LHCN-M2 (cell line): Measurements from ENCODE around the gene OOSP1. TPM values are rescaled to one million over a fixed set of nuclear protein-coding genes. Genes with fewer than 3 reads are reported as not detected.
"Not testable (repeated sequence)": the region's sequence is repeated elsewhere in the genome, so short reads cannot be mapped to it uniquely, and the experiment has no call there.

Source experiments
- DNase-seq: peaks from one replicate; pipeline ENCODE4 v3.0.0-alpha.2; 2012; ENCODE audit warnings: low read depth
- polyA plus RNA-seq: library from polyadenylated mRNA; unstranded; fragments of >200 nt; gene quantifications from one replicate; pipeline ENCODE4 v1.2.1, GENCODE V29; 2012; ENCODE audit warnings: missing spikeins
- total RNA-seq: library from RNA; depleted of rRNA; stranded (reverse); fragments of >200 nt; gene quantifications from 2 replicates; pipeline ENCODE4 v1.2.3, GENCODE V29; 2014; rRNA removed

Gene OOSP1, protein sequence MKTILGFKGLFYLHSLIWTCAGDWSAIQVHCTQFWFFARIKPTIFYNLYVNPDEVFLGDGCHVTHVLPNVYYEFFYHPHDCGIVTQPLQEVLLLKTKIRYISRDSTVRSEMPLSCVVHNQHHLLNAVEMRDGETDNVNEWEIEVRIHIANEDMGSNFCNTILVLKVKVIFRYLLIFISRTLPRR
- total RNA-seq, result not detected in 2 replicates
- polyA plus RNA-seq, result not detected

DNA sequence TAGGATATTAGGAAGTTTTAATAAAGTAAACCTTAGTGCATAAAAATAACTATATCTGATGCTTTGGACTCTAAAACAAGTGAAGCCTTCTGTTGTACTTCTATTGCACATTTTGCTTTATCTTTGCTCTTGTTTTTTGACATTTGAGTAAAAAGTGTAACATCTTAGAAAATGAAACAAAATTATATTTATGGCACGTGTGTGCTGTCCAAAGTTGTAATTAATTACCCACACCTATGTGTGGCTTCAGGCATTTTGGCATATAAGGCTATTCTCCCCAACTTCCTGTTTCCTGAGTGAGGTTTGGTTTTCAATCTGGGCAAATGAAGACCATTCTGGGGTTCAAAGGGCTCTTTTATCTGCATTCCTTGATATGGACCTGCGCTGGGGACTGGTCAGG is at the start of gene OOSP1:
TSS of gene OOSP1 (plus strand) at position 301 of the 400 bp plus-strand sequence. CDS start at position 324, 23 bp downstream.
- DNase-seq, result no peak

DNA sequence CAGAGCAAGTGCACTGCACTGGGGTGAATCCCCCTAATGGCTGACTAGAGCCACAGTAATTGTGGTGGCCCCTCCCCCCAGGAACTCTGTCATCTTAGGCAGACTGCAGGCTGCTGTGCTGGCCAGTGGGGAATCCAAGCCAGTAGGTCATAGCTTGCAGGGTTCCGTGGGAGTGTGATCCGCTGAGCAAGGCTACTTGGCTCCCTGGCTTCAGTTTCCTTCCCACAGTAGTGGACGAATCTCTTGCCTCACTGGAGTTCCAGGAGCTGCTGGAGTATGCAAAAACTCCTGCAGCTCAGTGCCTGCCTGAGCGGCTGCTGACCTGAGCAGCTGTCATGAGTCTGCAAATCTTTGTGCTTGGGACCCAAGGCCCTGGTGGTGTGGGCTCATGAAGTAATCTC is 46.5 kb upstream of the OOSP1 start:
- DNase-seq, result peak; percentile 11

DNA sequence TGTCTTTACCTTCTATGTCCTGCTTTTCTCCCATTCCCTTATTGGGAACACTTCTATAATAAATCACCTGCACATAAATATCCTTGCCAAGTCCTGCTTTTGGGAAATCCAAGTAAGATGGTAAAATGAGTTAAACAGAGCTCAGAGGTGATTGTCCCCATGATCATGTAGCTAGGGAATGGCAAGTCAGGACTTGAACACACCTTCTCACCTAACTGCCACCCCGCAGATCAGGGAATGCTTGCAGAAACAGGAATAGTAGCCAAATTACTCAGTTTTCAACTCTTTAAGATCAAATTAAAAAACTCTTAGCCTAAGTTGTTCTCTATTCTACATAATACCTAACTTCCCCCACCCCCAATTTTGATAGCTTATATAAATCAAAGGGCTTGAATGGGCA is 43.6 kb upstream of the OOSP1 start:
- DNase-seq, result no peak

DNA sequence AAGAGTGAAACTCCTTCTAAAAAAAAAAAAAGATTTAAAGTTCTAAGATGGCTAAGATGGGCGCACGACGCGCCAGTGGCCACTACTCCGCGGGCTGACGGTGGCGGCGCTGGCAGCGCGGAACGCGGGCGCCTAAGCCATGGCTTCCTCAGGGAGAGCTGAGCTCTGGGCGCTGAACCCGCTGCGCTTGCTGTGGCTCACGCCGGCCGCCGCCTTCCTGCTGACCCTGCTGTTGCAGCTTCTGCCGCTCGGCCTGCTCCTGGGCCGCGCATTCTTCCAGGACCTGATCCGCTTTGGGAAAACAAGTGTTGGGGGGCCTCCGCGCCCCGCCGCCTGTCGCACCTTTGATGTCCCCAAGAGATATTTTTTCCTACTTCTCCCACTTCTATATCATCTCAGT is 40.2 kb upstream of the OOSP1 start:
- DNase-seq, result no peak

DNA sequence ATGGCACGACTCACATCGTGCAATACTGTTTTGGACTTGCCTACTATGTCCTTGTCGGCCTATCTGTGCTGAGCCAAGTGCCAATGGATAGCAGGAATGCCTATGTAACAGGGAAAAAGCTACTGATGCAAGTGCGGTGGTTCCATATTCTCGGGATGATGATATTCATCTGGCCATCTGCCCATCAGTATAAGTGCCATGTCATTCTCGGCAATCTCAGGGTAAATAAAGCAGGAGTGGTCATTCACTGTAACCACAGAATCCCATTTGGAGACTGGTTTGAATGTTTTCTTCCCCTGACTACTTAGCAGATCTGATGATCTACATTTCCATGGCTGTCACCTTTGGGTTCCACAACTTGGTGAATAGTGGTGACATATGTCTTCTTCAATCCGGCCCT is 39.6 kb upstream of the OOSP1 start:
- no peak for DNase-seq

DNA sequence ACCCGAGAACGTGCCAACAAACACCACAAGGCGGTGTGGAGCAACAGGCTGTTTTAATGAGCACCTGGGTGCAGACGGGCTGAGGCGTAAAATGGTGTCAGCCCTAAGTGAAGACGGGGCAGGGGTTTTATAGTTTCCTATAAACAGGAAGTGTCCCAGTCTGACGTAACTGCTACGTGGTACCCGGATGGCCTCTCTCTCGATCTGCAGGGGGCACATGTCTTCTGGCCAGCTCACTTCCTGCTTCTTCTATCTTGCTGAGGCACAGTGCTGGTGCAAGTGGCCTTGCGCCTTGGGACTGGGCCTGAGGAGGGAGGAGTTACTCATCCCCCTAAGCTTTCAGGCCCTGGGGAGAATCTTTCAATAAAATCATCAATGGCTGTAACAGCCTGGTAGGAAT is 38.7 kb upstream of the OOSP1 start:
- DNase-seq, result no peak

DNA sequence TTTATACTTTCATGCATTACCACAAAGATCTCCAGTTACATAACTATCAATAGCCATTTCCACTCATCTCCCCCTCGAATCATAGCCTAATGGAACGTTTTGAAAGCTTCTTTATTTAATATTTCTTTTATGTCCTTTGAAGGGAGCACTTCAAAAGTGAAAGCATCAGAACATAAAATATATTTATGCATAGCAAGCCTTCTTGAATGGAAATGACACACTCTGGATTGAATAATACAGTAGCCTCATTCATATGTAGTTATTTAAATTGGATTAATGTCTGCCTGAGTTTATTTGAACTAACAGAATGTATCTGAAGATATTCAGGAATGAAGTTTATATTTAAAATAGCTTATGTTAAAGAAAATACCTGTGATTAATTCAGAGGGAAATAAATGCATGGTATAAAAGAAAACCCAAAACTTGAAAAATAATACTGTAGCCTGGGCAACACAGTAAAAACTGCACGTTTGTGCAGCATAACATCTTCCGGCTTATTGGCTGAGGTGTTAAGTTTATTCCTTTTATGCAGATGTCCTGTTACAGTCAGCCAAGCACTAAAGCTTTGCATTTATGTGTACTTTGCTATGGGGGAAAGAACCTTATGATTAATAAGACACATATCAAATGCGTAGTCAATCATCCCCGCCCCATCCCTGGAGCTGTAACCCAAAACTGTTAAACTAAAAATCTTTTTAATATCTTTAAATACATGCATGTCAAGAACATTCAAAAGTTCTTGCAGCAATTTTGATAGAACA is 37.7 kb upstream of the OOSP1 start:
- no peak for DNase-seq

DNA sequence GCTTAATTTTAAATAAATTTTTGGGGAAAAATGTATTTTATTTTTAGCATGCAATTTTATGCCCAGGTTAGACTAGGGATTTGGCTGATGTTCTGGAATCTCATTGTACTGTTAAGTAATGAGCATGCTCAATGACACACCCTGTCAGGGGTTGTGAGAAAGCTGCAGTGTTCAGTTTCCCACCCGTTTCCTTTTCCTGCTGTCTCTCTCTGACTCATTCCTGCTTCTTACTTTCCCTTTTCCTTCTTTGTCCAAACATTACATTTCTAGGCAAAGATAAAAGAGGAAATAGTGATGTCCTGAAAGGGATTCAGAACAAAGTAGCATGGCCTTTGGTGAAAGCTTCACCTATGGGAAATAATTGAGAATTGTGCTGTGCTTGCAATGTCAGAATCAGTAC is 36.9 kb upstream of the OOSP1 start:
- DNase-seq, result peak; percentile 82

DNA sequence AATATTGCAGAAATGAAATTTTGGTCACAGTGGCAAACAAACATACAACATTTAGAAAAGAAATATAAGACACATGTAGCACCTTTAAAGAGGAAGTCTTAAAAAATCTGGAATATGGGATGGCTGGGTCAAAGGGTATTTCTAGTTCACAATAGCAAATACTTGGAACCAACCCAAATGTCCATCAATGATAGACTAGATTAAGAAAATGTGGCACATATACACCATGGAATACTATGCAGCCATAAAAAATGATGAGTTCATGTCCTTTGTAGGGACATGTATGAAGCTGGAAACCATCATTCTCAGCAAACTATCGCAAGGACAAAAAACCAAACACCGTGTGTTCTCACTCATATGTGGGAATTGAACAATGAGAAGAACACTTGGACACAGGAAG is 34.7 kb upstream of the OOSP1 start:
- DNase-seq, result not testable (repeated sequence)

DNA sequence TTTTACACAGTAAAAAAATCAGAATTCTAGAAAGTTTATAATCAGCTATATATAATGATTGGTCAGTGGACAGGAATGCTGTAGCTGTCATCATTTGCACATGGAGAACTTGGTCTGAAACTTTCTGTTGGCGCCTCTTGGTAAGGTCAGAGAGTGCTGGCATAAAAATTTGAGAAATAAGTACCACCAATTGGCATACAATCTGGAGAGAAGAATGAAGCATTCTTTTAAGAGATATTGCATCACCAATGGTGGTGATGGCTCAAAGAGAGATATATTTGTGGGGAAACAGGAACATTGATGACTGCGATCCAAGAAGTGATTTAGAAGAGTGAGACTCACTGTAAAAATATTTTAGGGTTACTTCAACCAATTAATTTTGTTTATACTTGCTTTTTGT is 19.8 kb upstream of the OOSP1 start:
- peak; percentile 6 for DNase-seq

DNA sequence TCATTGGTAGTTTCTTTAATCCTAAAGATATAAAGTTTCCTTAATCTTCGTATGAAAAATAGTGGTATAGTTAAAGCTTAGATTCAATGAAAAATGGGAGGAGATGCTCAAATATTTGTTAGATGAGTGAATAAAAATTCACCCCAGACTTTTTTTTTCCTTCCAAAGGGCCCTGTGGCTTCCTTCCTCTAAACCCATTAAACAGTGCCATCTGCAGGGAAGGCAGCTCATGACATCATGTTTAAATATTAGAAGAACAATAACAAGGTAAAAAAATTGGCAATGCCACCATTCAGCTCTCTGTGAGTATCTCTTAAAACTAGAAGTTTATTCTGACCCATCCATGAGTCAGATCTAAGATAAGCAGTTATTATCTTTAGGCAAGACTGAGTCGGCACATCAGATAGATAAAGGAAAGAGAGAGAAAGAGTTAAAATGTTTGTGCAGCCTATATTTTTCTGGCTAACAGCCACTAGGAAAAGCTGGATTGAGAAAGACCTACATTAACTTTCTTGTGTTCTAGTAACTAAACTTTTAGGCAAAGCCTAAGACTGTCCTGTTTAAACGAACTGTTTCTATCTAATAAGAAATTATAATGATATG is 19.1 kb upstream of the OOSP1 start:
- DNase-seq, result peak; percentile 49

DNA sequence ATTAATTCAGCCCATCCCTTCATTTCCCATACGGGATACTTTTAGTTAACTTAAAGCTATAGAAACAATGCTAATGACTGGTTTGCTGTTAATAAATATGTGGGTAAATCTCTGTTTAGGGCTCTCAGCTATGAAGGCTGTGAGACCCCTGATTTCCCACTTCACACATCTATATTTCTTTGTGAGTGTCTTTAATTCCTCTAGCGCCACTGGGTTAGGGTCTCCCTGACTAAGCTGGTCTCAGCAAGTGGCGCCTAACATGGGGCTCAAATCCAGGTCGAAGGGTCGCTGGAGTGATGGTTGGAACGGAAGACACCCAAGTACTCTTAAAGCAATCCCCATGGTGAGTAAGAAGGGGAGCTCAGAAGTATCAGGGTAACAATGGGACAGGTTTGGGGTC is 14.4 kb upstream of the OOSP1 start:
- no peak for DNase-seq

DNA sequence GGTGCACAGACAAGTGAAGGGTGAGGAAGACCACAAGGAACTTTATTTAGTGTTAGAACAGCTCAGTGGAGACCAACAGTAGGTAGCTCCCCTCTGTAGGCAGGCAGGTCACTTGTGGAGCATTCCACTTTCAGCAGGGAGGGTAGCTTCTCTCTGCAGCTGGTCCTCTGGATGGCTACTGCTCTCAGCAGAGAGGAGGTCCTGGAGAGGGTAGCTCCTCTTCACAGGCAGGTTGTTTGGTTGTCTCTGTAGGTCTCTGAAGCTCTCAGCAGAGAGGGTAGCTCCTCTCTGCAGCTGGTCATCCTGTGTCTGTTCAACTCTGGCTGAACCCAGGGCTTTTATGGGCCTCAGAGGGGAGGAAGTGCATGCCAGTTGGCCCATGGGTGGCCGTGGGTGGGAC is 6.5 kb upstream of the OOSP1 start:
- no peak for DNase-seq

DNA sequence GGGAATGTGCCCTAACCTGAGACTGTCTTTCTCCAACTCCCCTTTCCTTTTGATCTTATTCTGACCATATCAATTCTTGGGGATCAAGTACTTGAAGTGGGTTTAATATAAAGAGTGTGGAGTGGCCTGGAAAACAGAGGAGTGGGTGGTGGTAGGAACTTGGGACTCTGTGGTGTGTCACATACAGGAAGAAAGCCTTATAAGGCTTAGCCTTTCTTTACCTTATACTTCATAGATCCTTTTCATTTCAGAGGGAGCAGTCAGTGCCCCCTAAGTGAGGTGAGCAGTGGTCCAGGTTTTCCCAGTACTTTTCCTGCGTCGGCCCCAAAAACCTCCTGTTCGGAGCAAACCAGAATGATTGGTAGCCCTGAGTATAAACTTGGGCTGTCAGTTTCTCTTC is 486 bp downstream of the OOSP1 start:
- DNase-seq, result no peak

DNA sequence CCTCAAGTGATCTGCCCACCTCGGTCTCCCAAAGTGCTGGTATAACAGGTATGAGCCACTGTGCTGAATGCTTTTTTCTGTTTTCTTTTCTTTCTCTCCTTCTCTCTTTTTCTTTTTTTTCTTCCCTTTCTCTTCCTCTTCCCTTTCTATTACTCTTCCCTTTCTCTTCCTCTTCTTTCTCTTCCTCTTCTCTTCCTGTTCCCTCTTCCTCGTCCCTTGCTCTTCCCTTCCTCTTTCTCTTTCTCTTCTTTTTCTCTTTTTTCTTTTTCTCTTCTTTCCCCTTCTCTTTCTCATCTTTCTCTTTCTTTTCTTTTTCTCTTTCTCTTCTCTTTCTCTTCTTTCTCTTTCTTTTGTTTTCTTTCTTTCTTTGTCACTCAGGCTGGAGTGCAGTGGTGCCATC is 1.2 kb downstream of the OOSP1 start:
- DNase-seq, result no peak

DNA sequence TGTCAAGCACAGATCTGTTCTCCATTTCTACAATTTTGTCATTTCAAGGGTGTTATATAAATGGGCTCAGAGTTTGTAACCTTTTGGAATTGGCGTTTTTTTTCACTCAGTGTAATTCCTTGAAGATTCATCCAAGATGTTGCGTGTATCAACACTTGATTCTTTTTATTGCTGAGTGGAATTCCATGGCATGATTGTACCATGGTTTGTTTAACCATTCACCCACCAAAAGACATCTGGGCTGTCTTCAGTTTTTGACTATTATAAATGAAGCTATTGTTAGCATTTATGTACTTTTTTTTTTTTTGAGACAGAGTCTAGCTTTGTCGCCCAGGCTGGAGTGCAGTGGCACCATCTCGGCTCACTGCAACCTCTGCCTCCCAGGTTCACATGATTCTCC is 2.9 kb downstream of the OOSP1 start:
- no peak for DNase-seq

DNA sequence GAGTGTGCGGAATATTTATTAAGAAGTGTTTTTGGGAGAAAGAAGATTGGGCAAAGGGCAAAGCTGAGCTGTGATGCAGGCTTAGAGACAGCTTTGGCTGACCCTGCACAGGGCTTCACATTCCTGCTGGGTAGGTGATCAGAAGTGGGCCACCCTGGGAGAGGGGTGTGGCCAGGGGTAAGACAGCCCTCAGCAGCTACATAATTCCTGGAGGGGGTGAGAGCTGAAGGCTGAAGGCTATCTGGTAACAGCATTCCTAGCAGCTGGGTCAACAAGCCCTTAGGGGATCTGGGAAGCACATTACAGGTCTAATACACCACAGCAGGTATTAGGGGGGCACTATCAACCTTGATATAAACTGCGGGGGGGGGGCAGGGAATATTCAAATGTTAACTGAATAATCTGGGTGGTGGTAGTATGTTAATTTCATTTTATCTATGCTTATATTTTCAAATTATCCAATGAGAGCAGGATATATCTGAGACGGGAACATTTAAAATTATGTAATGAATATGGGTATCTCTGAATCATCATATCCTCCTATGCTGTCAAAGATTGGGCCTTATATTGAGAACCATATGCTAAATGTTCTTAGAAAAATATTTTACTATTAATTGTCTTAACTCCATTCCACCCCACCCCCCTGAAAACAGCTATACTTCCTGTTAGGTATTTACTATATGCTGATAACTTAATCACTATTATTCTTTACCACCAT is 5.9 kb downstream of the OOSP1 start:
- no peak for DNase-seq

DNA sequence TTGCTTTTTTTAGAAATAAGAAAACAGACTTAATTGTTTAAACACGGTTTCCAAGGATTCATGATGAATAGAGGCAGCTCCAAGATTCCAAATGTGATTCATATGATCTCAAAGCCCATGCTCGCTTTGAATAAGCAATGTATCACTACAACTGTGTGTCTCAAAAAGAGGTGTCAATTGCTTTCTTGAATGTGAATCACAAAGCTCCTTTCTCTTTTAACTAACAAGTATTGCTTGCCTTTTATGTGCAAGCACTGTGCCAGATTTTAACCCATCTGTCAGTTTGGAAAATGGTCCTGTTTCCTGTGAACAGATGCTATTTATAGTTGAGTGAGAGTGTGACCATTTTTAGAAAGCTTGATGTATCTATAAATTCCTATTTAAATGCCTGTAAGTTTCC is 6.5 kb downstream of the OOSP1 start:
- DNase-seq, result no peak

DNA sequence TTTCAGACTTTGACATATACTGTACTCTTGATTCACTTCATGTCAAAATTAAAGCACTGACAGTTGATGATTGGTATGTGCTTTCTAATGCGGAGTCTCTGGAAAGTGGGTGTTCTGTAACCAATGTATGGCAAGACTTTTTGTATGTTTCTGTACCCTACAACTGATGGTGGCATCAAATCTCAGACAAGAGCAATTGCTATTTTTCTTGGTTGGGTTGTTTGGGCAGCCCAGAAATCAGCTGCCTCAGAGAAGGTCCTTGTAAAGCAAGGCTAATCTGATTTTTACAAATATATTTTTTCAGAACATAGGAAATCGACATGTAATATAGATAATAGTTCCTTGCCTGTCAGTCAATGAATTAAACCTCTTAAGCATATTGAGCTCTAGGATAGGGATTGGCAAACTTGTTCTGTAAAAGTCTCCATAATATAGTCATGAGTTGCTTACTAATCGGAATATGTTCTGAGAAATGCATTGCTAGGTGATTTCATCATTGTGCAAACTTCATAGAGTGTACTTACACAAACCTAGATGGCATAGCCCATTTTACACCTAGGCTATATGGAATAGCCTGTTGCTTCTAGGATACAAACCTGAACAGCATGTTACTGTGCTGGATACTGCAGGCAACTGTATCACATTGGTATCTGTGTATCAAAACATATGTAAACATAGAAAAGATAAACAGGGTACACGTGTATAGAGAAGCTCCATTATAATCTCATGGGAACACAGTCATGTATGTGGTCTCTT is 15.4 kb downstream of the OOSP1 start:
- DNase-seq, result no peak

DNA sequence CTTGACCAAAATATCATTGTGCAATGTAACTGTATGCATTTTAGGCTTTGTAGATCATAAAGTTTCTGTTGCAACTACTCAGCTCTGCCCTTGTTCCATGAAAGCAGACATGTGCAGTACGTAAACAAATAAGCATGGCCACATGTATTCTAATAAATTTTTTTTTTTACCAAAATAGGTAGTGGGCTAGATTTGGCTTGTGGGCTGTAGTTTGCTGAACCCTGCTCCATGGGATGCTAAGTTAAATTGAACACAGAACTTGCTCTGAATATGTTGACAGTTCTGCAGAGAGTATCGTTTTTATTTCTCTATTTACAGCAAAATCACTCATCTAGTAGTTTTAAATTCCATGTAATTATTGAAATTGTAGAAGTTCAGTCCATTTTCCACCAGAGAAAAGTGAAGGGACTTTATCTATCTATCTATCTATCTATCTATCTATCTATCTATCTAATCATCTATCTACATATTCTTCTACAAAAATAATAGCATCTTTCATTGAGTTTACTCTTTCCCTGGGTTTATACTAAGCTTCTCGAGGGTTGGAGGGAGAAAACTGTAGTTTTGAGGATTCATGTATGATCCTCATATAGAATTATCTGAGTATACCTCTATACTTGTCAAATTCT is 16.1 kb downstream of the OOSP1 start:
- no peak for DNase-seq

DNA sequence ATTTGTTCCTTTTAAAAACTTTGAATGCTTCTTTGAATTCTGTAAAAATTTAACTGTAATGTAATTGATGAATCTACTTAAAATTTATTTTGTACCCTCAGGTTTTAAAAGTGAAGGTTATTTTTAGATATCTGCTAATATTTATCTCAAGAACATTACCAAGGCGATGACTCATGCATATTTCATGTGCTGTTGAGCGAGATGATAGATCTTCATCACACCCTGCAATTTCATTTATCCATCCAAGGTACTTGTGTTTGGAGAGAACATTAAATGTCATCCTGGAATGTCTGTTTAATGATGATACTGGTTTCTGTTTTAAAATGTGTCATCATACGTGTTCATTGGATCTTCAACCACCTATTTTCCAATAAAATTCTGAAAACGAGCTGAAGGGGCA is 18.9 kb downstream of the OOSP1 start:
- no peak for DNase-seq
